Tibial nerve (tissue), 3 donors: ENCODE measurements around the gene AK4.

Experiments
- EP300 ChIP-seq, 2 donors: sonication (generic); formaldehyde crosslinking; IDR thresholded peaks; one replicate each; pipeline ENCODE4 v1.6.1; 2017; ENCODE audit warnings: antibody characterized with exemption in 2 of 2, mild to moderate bottlenecking in 1 of 2
- POLR2A ChIP-seq, 2 donors: fragments of 450-650 bp; IDR thresholded peaks; one replicate each; pipeline ENCODE4 v1.6.1; 2017; ENCODE audit warnings: antibody characterized with exemption in 2 of 2, mild to moderate bottlenecking in 2 of 2, moderate library complexity in 2 of 2

GRCh38 chr1:65224681-65225091 lies 76.7 kb downstream of the AK4 start:
- TF ChIP-seq POLR2A (IDR thresholded peaks at IDR 0.05) (no peak), EP300 (IDR thresholded peaks at IDR 0.05) (no peak)
